ENCODE results near the gene LRP5.
A peak's percentile ranks its signal among the peaks of the same experiment; 100 is the strongest.
"Not testable (repeated sequence)": the region's sequence is repeated elsewhere in the genome, so short reads cannot be mapped to it uniquely, and the experiment has no call there.

Gene LRP5

DNA sequence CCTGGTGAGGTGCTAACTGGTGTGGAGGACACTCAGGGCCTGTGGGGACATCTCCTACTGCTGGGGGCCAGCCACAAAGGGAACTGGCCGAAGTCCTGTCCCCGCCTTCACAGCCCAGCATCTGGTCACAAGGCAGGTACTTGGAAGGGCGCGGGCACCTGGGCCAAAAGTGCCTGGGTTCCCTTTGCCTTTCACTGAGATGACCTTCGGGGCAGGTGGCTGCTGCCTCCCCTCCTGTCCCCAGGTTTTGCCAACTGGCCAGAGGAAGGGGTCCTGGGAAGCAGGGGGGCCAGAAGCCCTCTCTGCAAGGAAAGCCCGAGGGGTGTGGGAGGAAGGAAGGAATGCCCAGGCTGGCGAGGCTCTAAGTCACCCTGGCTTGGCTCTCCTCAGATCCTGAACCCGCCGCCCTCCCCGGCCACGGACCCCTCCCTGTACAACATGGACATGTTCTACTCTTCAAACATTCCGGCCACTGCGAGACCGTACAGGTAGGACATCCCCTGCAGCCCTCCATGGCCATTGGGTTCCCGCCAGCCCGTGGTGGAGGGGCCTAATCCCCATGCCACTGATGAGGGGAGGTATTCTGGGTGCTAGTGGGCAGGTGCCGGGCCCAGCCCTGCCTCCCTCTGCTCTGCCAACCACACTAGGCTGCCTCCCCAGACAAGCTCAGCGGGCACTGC, 133.8 kb downstream of the LRP5 start:
- no peak for DNase-seq

DNA sequence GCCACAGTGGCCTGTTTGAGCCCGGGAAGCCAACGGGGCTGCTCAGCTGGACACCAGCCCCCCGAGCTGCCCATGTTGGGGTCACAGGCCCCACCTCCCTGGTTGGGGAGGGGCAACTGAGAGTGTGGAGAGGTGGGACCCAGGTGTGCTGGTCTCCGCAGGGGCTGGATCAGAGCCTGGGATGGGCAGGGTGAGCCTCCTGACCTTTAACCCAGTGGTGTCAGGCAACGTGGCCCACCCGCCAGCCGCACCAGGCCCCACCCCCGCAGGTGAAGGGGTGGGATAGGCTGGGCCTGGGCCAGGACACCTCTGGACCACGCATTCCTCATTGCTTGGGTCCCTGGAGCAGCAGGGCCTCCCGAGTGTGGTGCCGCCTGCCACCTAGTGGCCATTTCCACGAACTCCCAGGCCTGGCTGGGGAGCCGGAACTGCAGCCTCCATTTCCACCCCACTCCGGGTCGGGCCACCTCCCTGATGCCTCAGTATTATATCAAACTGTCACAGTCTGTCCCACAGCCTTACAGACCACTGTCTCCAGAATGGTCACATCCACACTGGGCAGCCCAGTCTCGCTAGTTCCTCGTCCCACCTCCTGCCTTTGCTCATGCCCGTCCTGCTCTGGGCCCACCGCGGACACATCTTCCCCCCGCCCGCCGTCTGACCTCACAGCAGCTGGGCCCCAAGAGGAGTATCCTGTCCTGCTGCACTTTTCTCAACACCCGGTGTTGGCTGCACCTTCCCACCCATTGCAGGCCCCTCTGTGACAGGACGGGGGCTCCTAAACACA, 134.8 kb downstream of the LRP5 start:
- peak; percentile 87 for DNase-seq

- not testable (repeated sequence) for DNase-seq
Observed at GRCh38 chr11:68447914-68448313, 135.5 kb downstream of the LRP5 start.

- no peak for DNase-seq
Observed at GRCh38 chr11:68448604-68449011, 136.2 kb downstream of the LRP5 start.

GRCh38 chr11:68449951-68450350, 137.6 kb downstream of the LRP5 start:
- DNase-seq = no peak

DNA sequence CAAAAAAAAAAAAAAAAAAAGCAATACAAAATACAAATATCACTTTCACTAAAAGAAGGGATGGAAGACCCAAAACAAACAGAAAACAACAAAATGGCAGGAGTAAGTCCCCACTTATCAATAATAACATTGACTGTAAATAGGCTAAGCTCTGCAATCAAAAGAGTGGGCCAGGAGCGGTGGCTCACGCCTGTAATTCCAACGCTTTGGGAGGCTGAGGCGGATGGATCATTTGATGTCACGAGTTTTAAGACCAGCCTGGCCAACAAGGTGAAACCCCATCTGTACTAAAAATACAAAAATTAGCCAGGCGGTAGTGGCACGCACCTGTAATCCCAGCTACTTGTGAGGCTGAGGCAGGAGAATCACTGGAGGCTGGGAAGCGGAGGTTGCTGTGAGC, 138.3 kb downstream of the LRP5 start:
- no peak for DNase-seq

- DNase-seq = no peak
Observed at GRCh38 chr11:68454767-68455166, 142.4 kb downstream of the LRP5 start.

DNA sequence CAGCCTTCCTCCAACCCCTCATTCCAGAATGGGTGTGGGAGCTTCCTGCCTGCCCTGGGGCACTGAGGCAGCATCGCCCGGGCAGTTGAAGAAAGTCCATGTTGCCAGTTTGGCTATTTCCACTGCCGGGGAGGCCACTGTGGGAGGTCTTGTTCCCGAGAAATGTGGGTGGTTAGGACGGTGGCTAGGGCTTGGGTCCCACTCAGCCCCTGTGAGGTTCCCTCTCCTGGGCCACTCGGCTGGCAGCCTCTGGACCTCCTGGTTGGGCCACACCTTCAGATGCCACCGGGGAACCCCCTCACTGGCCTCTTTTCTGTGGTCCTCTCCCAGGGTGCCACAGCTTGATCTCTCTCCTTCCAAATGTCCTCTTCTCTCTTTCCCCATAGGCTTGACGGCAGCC, 143.1 kb downstream of the LRP5 start:
- DNase-seq = no peak

DNA sequence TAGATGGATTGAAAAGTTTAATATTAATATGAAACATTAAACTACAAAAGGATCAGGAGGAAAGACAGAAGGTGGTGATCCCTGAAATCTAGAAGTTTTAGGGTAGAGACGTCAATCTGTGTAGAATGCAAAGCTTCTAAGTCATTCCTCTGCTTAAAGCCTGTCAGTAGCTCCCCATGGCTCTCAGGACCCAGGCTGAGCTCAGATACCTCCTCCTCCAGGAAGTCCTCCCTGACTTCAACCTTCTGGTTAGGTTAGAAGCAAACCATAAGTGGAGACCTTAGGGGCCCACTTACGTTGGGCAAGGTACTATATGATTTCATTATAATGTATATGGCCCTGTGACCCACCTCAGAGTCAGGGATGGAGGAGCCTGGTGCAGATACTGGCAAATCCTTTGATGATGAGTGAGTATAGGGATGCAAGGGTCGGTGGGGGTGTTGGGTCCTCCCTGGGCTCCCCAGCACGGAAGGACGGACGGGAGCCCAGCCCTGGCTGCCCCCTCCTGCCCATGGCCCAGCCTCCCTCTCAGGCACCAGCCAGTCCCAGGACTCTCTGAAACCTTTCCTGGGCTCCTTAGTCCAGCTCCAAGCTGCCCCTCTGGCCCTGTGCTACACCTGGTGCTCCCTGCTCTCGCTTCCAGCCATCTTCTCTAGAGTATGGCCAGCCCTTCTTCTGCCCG, 145.0 kb downstream of the LRP5 start:
- no peak for DNase-seq

DNA sequence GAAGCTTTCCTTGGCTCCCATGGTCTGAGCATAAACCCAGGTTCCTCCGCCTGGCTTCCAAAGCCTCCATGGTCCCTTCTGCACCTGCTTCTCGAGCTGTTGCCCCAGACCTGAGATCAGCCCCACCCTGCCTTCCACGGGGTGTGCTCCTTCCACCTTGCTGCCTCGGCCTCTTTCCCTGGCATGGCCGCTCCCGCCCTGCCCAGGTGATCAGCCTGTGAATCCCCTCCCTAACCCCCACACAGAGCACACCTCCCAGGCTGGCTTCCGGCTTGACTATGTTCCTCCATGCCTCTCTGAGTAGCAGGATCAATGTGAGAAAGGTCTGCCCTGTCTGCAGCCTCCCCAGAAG, 145.5 kb downstream of the LRP5 start:
- no peak for DNase-seq

- DNase-seq = not testable (repeated sequence)
Observed at GRCh38 chr11:68458340-68458739, 145.9 kb downstream of the LRP5 start.

GRCh38 chr11:68459886-68460740, 147.7 kb downstream of the LRP5 start:
- peak; percentile 97 for DNase-seq

- DNase-seq = no peak
Observed at GRCh38 chr11:68460741-68461574, 148.6 kb downstream of the LRP5 start, which contains the start of gene PPP6R3. PPP6R3 (plus strand) TSS chr11:68460752; CDS start chr11:68537665, 76,913 bp downstream.

GRCh38 chr11:68461575-68461917, 149.2 kb downstream of the LRP5 start:
- no peak for DNase-seq

GRCh38 chr11:68463714-68464113, 151.3 kb downstream of the LRP5 start:
- no peak for DNase-seq

DNA sequence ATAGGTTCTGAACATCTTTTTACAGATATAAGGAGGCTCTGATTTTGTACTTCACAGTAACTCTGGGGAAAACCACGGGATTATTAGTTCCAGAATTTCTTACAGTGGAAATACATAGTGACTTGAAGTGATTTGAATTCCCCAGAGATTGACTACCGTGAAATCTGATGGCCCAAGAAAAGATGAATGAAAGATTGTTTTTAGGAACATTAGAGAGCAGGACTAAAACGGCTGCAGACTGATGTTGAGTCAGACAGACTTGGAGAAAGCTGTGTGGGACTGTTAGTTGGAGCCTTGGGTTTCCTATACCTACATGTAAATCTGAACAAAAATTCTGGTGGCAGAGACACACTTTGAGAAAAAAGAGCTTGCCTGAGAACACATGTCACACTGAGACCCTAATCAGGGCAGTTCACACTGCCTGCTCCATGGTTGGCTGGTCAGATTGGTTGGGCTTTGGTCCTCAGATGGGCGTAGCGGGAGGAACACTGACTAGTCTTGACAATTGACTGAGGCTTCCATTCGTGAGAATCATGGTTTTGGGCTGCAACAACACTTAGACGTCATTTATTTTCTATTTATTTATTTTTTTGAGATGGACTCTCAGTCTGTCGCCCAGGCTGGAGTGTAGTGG, 154.9 kb downstream of the LRP5 start:
- DNase-seq = no peak

DNA sequence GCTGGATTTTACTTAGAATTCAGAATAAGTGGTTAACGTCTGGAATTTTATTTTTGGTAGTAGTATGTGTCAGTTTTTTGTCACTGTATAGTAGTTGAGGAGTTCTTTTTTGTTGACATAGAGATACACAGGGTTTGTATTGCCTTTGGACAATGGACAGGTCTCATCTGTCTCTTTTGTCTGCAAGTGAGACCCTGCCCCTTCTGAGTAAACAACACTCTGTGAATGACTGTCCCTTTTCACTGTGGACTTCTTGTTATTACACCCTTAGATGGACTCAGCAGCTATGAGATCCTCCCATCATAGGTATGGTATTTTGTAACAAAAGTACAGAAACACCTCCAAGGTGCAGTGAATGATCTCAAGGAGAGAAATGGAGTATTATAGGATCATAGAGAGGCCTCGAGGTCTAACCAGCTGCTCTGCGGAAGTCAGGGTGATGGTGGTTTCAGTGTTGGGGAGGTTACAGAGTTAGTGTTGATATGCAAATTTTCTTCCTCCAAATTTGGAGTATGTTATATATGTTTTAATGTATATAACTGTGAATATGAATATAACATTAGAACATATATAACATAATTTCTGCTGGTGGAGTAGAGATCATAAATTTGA, 155.9 kb downstream of the LRP5 start:
- peak; percentile 36 for DNase-seq

DNA sequence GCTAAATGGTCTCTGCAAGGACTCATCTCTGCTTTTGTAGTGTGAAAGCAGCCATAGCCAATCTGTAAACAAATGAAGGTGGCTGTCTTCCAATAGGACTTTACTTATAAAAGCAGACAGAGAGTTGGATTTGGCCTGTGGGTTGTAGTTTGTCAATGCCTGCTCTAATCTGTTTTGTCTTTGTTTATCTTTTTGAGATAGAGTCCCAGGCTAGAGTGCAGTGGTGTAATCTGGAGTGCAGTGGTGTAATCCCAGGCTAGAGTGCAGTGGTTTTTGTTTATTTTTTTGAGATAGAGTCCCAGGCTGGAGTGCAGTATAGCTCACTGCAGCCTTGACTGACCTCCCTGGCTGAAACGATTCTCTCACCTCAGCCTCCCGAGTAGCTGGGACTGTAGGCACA, 156.7 kb downstream of the LRP5 start:
- no peak for DNase-seq

- no peak for DNase-seq
Observed at GRCh38 chr11:68469642-68470041, 157.3 kb downstream of the LRP5 start.

GRCh38 chr11:68470304-68470811, 158.0 kb downstream of the LRP5 start:
- DNase-seq = no peak

Data from activated CD4-positive, alpha-beta T cell treated with anti-CD3 and anti-CD28 coated beads, Interleukin-2, Interleukin-6, amounts not matched to agents 100 ng/mL and 50 ng/mL, durations not matched to agents 16 hours and 8 hours (primary cell).